Right lobe of liver (tissue), 6 donors: ENCODE results near the gene PTPRN2. TPM values are rescaled to one million over a fixed set of nuclear protein-coding genes. Genes with fewer than 3 reads are reported as not detected.
"Not testable (repeated sequence)": the region's sequence is repeated elsewhere in the genome, so short reads cannot be mapped to it uniquely, and the experiment has no call there.

Experiments used
- ATAC-seq, 4 donors: fragments of 200-7000 bp; cut with Tn5 transposase; one replicate each; pipeline ENCODE4 v1.9.1; 2020; ENCODE audit warnings: mild to moderate bottlenecking in 4 of 4, moderate library complexity in 4 of 4
- DNase-seq, 3 donors: peaks; one replicate each; pipeline ENCODE4 v3.0.0-alpha.2; 2020
- H3K27ac ChIP-seq, 3 donors: fragments of 200-600 bp; one replicate each; pipeline ENCODE4 v1.8.0; 2022
- H3K27me3 ChIP-seq, 2 donors: fragments of 200-600 bp; one replicate each; pipeline ENCODE4 v1.8.0; 2022
- H3K36me3 ChIP-seq, 4 donors: fragments of 200-600 bp; sonication (generic) in 1 of 4; one replicate each; pipeline versions ENCODE4 v1.5.1 to v1.8.0; 2017 to 2022; ENCODE audit warnings: control low read depth in 1 of 4
- H3K4me1 ChIP-seq, 4 donors: fragments of 200-600 bp; sonication (generic) in 1 of 4; one replicate each; pipeline versions ENCODE4 v1.5.1 to v1.8.0; 2017 to 2022; ENCODE audit warnings: control low read depth in 1 of 4
- H3K4me3 ChIP-seq, 3 donors: fragments of 200-600 bp; one replicate each; pipeline ENCODE4 v1.8.0; 2022
- H3K9me3 ChIP-seq, 4 donors: fragments of 200-600 bp; sonication (generic) in 1 of 4; one replicate each; pipeline versions ENCODE4 v1.5.1 to v1.8.0; 2017 to 2022; ENCODE audit warnings: control low read depth in 1 of 4
- POLR2A ChIP-seq: fragments of 450-650 bp; IDR thresholded peaks from one replicate; pipeline ENCODE4 v1.6.1; 2017; ENCODE audit warnings: antibody characterized with exemption, mild to moderate bottlenecking
- WGBS: methylation state at CpG from one replicate; pipeline ENCODE4 v1.1.6; 2018; ENCODE audit warnings: low coverage, low lambda C conversion rate; ENCODE audit not compliant: insufficient coverage; ENCODE audit errors: missing lambda C conversion rate; 5-methylcytosine and 5-hydroxymethylcytosine counted together
- intact Hi-C, 2 donors: fragments of 100-400 bp; cut with DNase I; formaldehyde crosslinking; loops; one replicate each; pipeline versions ENCODE4 v1.11.2 to v1.14.1; 2022
- total RNA-seq, 6 experiments: library from RNA; depleted of rRNA in 2 of 6; stranded (reverse); fragments of >200 nt in 2 of 6; fragmentation: NEBNext Ultra II Directional in 3 of 6; extraction: Animal tissue kit (Norgen Biotek cat#: 25700) in 3 of 6; gene quantifications; one replicate each; pipeline versions ENCODE4 v1.1.0 to v1.2.4, GENCODE V29; 2016 to 2023
- TF ChIP-seq, protein P1 (sequence below), 4 donors: fragments of 200-600 bp in 3 of 4; fragments of 450-650 bp in 1 of 4; IDR thresholded peaks; one replicate each; pipeline versions ENCODE4 v1.5.1 to v1.8.0; 2016 to 2022; ENCODE audit warnings: antibody characterized with exemption in 4 of 4, mild to moderate bottlenecking in 2 of 4
- donor health status: DM: no; HTN: yes; CAD: no.
- donor health status: DM: no; HTN: no; CAD: no.
- donor health status: DM: no; HTN: no; CAD: no.
- donor health status: DM: no; HTN: yes; CAD: no.
- donor health status: DM: no; HTN: yes; CAD: no.

The PTPRN2 gene
- total RNA-seq, 6 experiments from 2014 or later, result 0.15 to 0.87 (median 0.67) TPM

GRCh38 chr7:157940497-157940896 is 647.1 kb downstream of the PTPRN2 start:
- intact Hi-C loops, result no loop called here
- DNase-seq (no peak), ATAC-seq (no peak)
- 72% methylated on average over 7 of the region's 7 CpGs for WGBS
- Histone ChIP-seq H3K4me3 (no peak overlapping the region), H3K27ac (no peak overlapping the region), H3K4me1 (no peaks in the 10 kb centered on the region), H3K27me3 (no peaks in the 10 kb centered on the region), H3K36me3 (no peaks in the 10 kb centered on the region), H3K9me3 (no peaks in the 10 kb centered on the region)
- TF ChIP-seq POLR2A, result no peak
- TF ChIP-seq, protein P1, sequence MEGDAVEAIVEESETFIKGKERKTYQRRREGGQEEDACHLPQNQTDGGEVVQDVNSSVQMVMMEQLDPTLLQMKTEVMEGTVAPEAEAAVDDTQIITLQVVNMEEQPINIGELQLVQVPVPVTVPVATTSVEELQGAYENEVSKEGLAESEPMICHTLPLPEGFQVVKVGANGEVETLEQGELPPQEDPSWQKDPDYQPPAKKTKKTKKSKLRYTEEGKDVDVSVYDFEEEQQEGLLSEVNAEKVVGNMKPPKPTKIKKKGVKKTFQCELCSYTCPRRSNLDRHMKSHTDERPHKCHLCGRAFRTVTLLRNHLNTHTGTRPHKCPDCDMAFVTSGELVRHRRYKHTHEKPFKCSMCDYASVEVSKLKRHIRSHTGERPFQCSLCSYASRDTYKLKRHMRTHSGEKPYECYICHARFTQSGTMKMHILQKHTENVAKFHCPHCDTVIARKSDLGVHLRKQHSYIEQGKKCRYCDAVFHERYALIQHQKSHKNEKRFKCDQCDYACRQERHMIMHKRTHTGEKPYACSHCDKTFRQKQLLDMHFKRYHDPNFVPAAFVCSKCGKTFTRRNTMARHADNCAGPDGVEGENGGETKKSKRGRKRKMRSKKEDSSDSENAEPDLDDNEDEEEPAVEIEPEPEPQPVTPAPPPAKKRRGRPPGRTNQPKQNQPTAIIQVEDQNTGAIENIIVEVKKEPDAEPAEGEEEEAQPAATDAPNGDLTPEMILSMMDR (IDR thresholded peaks at IDR 0.05), result no peak

DNA sequence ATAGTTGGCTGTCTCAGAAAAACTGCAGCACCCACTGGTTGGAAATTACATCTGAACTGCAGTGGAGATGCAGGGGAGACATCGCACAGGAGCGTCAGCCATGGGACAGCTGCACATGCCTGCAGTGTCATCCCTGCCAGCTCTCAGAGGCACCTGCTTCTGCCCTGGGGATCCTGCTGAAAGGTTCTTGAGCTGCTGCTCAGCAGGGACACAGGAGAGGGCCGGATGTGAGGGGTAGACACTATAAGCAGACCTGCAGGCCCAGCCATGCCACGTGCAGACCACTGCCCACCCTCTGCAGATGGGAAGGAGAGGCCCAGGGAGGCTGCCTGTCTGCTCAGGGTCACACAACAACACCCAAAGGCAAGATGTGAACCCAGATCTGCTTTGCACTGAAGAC is 649.4 kb downstream of the PTPRN2 start:
- Histone ChIP-seq H3K27ac (no peak overlapping the region), H3K27me3 (no peaks in the 10 kb centered on the region), H3K4me1 (no peaks in the 10 kb centered on the region), H3K9me3 (no peaks in the 10 kb centered on the region), H3K4me3 (no peak overlapping the region), H3K36me3 (no peaks in the 10 kb centered on the region)
- intact Hi-C loops, result no loop called here
- ATAC-seq (no peak), DNase-seq (no peak)
- 65% methylated on average over 4 of the region's 4 CpGs for WGBS
- TF ChIP-seq POLR2A, result no peak
- TF ChIP-seq, protein P1 (IDR thresholded peaks at IDR 0.05), result no peak

DNA sequence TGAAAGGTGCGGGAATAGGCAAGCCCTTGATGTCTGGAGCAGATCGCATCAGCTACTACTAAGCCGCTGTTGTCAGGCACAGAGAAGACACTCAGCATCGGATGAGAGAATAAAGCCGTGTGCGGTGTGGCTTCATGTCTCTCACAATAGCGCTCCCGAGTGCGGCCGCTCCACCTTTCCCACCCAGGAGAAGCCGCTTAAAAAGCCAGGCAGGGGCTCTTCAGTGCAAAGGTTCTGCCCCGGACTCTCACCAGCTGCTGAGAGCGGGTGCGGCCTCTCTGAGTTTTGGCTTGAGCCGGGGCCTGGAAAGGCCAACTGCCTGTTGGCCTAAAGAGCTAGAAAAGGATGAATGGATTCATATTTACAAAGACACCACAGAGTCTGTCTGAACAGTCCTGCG is 650.2 kb downstream of the PTPRN2 start:
- intact Hi-C loops, result no loop called here
- Histone ChIP-seq H3K4me3 (no peak overlapping the region), H3K4me1 (no peaks in the 10 kb centered on the region), H3K36me3 (no peaks in the 10 kb centered on the region), H3K9me3 (no peaks in the 10 kb centered on the region), H3K27me3 (no peaks in the 10 kb centered on the region), H3K27ac (no peak overlapping the region)
- TF ChIP-seq, protein P1 (IDR thresholded peaks at IDR 0.05), result no peak
- no peak for TF ChIP-seq POLR2A
- 80% methylated on average over 10 of the region's 16 CpGs for WGBS
- no peak for ATAC-seq
- DNase-seq, result no peak

- Histone ChIP-seq H3K36me3 (no peaks in the 10 kb centered on the region), H3K9me3 (no peaks in the 10 kb centered on the region), H3K4me3 (no peak overlapping the region), H3K27ac (no peak overlapping the region), H3K27me3 (no peaks in the 10 kb centered on the region), H3K4me1 (no peaks in the 10 kb centered on the region)
- DNase-seq (no peak), ATAC-seq (no peak)
- intact Hi-C loops, result no loop called here
- WGBS, result 69% methylated on average over 8 of the region's 8 CpGs
- TF ChIP-seq, protein P1 (IDR thresholded peaks at IDR 0.05), result no peak
- no peak for TF ChIP-seq POLR2A
Observed at GRCh38 chr7:157936976-157937375, 650.6 kb downstream of the PTPRN2 start.

GRCh38 chr7:157935721-157936120 is 651.9 kb downstream of the PTPRN2 start:
- H3K9me3 ChIP-seq, H3K4me1 ChIP-seq, intact Hi-C loops, H3K27me3 ChIP-seq, H3K27ac ChIP-seq, DNase-seq, H3K4me3 ChIP-seq, ATAC-seq, H3K36me3 ChIP-seq: not testable (repeated sequence)
- WGBS, result 56% methylated on average over 4 of the region's 11 CpGs

GRCh38 chr7:157933219-157934155 is 654.1 kb downstream of the PTPRN2 start:
- intact Hi-C loops, DNase-seq, H3K27ac ChIP-seq, H3K27me3 ChIP-seq, ATAC-seq, H3K4me1 ChIP-seq, H3K36me3 ChIP-seq, H3K4me3 ChIP-seq, H3K9me3 ChIP-seq: not testable (repeated sequence)
- whole genome bisulfite sequencing, result no CpG with 5 or more reads among the region's 6 CpGs
